ENCODE data around the gene HNRNPUL1. TPM values are rescaled to one million over a fixed set of nuclear protein-coding genes. Genes with fewer than 3 reads are reported as not detected.

Gene HNRNPUL1
- total and polyA plus RNA-seq, 9 of the 15 experiments (the other 6 are each of a cell fraction or from before 2014, with no cell fraction given): 7.3 to 211 (median 85.0) TPM

GRCh38 chr19:41352609-41353465 is 88.7 kb downstream of the HNRNPUL1 start (continued):
- no peak for TF ChIP-seq FOXO4 (CRISPR knock-in tag; IDR thresholded peaks at IDR 0.05)
- TF ChIP-seq GATA2 (CRISPR knock-in tag; IDR thresholded peaks at IDR 0.05): no peak
- no peak for TF ChIP-seq POLR3G (IDR thresholded peaks at IDR 0.05; ENCODE audit: extremely low read depth, insufficient read length, insufficient replicate concordance)
- no peak for TF ChIP-seq TCF7L2 (IDR thresholded peaks at IDR 0.05; ENCODE audit: low read depth, low read length)
- TF ChIP-seq REST (IDR thresholded peaks at IDR 0.05; ENCODE audit: borderline replicate concordance): no peak; the same call in 1 of the 2 replicates
- TF ChIP-seq REST (CRISPR knock-in tag; IDR thresholded peaks at IDR 0.05; ENCODE audit: low read depth): no peak
- TF ChIP-seq CLOCK (CRISPR knock-in tag; IDR thresholded peaks at IDR 0.05; ENCODE audit: borderline replicate concordance): no peak
- TF ChIP-seq HMG20A (CRISPR knock-in tag; conservative IDR thresholded peaks at IDR 0.05): no peak
- peak; percentile 54 for TF ChIP-seq NEUROD1 (IDR thresholded peaks at IDR 0.05; ENCODE audit: borderline replicate concordance, low read depth, low read length, partially characterized antibody)
- TF ChIP-seq ZNF589 (CRISPR knock-in tag; IDR thresholded peaks at IDR 0.05; ENCODE audit: low read depth): no peak
- no peak for TF ChIP-seq MAFG (tag; conservative IDR thresholded peaks at IDR 0.05)
- TF ChIP-seq ZNF668 (CRISPR knock-in tag; IDR thresholded peaks at IDR 0.05): no peak

Measured in K562 (cell line).